GM13976 (cell line): Measurements from ENCODE around the gene DAPL1.

Experiments used
- DNase-seq: peaks from one replicate; pipeline ENCODE4 v3.0.0; 2012; ENCODE audit warnings: low spot score
- CTCF ChIP-seq: IDR thresholded peaks from 2 replicates; pipeline ENCODE4 v1.5.1; 2012; ENCODE audit warnings: borderline replicate concordance, mild to moderate bottlenecking; ENCODE audit not compliant: insufficient read depth; ENCODE audit errors: extremely low read depth, missing control alignments, control extremely low read depth
- in situ Hi-C: fragments of 300-500 bp; cut with MboI; formaldehyde crosslinking; loops from one replicate; pipeline ENCODE4 v1.12.0; 2022; ENCODE audit warnings: low sequenced_read_pairs, mixed read lengths, inconsistent platforms; ENCODE audit not compliant: unreplicated experiment

The DAPL1 gene

GRCh38 chr2:158799181-158799580 is 4.1 kb downstream of the DAPL1 start:
- TF ChIP-seq CTCF, result no peak
- in situ Hi-C loops, result no loop called here

GRCh38 chr2:158803506-158803905 is 8.4 kb downstream of the DAPL1 start:
- TF ChIP-seq CTCF, result no peak
- DNase-seq, result no peak
- in situ Hi-C loops, result no loop called here

More at GRCh38 chr2:158799181-158799580, 4.1 kb downstream of the DAPL1 start:
- no peak for DNase-seq

GRCh38 chr2:158805255-158805654 is 10.1 kb downstream of the DAPL1 start:
- TF ChIP-seq CTCF, result no peak
- in situ Hi-C loops, result no loop called here
- no peak for DNase-seq

GRCh38 chr2:158805936-158806335 is 10.8 kb downstream of the DAPL1 start:
- in situ Hi-C loops, result no loop called here
- no peak for TF ChIP-seq CTCF
- DNase-seq, result no peak

GRCh38 chr2:158806941-158807340 is 11.8 kb downstream of the DAPL1 start:
- in situ Hi-C loops, result no loop called here
- no peak for DNase-seq
- no peak for TF ChIP-seq CTCF

- TF ChIP-seq CTCF, result no peak
- no peak for DNase-seq
- in situ Hi-C loops, result no loop called here
Measured at GRCh38 chr2:158808426-158808825, 13.3 kb downstream of the DAPL1 start.

GRCh38 chr2:158809816-158810215 is 14.7 kb downstream of the DAPL1 start:
- no peak for DNase-seq
- no peak for TF ChIP-seq CTCF
- in situ Hi-C loops, result no loop called here
